ENCODE measurements around the gene WDR17.

WDR17 gene

DNA sequence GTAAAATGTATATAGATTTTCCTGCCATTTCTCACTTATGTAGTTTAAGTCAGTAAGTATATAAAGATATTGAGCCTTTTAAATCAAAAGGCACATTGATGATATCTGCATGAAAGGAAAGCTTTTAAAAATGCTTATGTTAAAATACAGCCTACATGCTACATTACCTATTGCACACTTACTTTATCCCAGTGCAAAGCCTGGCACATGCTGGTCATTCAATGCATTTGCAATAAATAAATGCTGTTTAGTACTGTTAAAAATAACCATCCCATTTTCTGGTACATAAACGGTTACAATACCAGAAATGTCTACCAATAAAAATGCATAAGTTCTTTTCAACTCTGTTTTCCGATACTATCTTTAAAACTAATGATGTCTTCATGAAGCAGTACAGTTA lies 151.9 kb downstream of the WDR17 start:
- Histone ChIP-seq H3K27ac (ENCODE audit: low read depth, low read length) (no peak overlapping the region), H3K36me3 (ENCODE audit: control insufficient read depth, insufficient read depth, low read length) (no peaks in the 10 kb centered on the region), H3K9ac (ENCODE audit: low read depth, low read length) (no peak overlapping the region), H3K4me3 (ENCODE audit: low read depth, low read length) (no peak overlapping the region), H3K4me1 (ENCODE audit: control insufficient read depth, insufficient read depth, low read length) (no peaks in the 10 kb centered on the region), H3K27me3 (ENCODE audit: control insufficient read depth, insufficient read depth, low read length) (no peaks in the 10 kb centered on the region), H3K9me3 (ENCODE audit: control insufficient read depth, insufficient read depth, low read length) (no peaks in the 10 kb centered on the region)

DNA sequence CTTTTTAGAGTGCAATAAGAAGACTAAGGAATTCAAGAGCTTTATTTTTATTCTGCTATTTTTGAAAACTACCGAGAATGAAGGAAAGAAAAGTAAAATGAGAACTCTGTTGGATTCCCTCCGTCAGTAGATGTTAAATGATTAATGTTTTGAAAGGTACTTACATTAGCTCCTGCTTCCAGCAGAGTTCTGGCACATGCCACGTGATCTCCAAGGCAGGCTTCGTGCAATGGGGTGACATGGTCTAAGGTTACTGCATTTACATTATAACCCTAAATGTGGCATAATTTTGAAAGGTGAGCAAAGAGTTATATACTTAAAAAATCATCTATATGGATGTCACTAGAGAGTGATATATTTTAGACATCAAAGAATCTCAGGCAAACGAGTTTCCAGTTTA lies 156.5 kb downstream of the WDR17 start:
- Histone ChIP-seq H3K36me3 (ENCODE audit: control insufficient read depth, insufficient read depth, low read length) (no peaks in the 10 kb centered on the region), H3K9ac (ENCODE audit: low read depth, low read length) (no peak overlapping the region), H3K27me3 (ENCODE audit: control insufficient read depth, insufficient read depth, low read length) (no peaks in the 10 kb centered on the region), H3K27ac (ENCODE audit: low read depth, low read length) (no peak overlapping the region), H3K4me3 (ENCODE audit: low read depth, low read length) (no peak overlapping the region), H3K9me3 (ENCODE audit: control insufficient read depth, insufficient read depth, low read length) (no peaks in the 10 kb centered on the region), H3K4me1 (ENCODE audit: control insufficient read depth, insufficient read depth, low read length) (no peaks in the 10 kb centered on the region)

DNA sequence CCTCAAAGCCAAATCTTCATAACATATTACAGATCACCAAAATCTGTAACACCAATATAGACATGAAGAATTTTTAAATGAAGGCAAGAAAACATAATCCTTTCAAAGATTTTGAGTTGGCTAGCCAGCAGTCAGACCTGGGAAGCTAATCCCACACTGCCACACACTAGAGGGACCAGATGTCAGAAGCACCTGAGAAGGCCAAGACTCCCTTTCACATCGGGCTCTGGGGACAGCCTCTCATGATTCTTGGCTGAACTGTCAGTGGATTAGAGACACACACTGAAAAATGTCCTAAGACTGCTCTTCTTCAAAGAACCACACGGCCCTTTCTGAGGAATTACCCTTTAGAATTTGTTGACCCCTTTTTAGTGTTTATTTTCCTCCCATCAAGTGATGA lies 157.9 kb downstream of the WDR17 start:
- Histone ChIP-seq H3K4me3 (ENCODE audit: low read depth, low read length) (no peak overlapping the region), H3K9ac (ENCODE audit: low read depth, low read length) (no peak overlapping the region), H3K27me3 (ENCODE audit: control insufficient read depth, insufficient read depth, low read length) (no peaks in the 10 kb centered on the region), H3K4me1 (ENCODE audit: control insufficient read depth, insufficient read depth, low read length) (no peaks in the 10 kb centered on the region), H3K27ac (ENCODE audit: low read depth, low read length) (no peak overlapping the region), H3K36me3 (ENCODE audit: control insufficient read depth, insufficient read depth, low read length) (no peaks in the 10 kb centered on the region), H3K9me3 (ENCODE audit: control insufficient read depth, insufficient read depth, low read length) (no peaks in the 10 kb centered on the region)

DNA sequence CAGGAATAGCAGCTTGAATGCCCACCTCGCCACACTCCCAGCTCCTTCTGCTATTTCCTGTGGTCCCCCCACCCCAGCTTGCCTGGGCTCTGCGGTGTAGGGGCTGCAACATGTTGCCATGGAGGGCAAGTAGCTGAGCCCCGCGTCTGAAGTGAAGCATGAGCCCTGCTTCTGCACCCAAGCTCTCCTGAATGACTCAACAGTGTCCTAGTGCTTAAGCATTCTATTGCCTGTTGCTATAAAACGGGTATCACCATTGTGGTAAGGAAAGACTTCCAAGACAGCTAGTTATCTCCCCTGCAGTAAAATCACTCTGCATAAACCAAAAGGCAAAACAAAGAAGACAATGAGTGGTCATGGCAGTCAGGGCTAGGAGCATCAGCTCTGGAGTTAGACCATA lies 161.1 kb downstream of the WDR17 start:
- H3K4me1 ChIP-seq (ENCODE audit: control insufficient read depth, insufficient read depth, low read length) = no peaks in the 10 kb centered on the region
- no peaks in the 10 kb centered on the region for H3K36me3 ChIP-seq (ENCODE audit: control insufficient read depth, insufficient read depth, low read length)
- no peak overlapping the region for H3K27ac ChIP-seq (ENCODE audit: low read depth, low read length)
- H3K9me3 ChIP-seq (ENCODE audit: control insufficient read depth, insufficient read depth, low read length) = no peaks in the 10 kb centered on the region
- no peaks in the 10 kb centered on the region for H3K27me3 ChIP-seq (ENCODE audit: control insufficient read depth, insufficient read depth, low read length)
- H3K4me3 ChIP-seq (ENCODE audit: low read depth, low read length) = no peak overlapping the region
- H3K9ac ChIP-seq (ENCODE audit: low read depth, low read length) = no peak overlapping the region

DNA sequence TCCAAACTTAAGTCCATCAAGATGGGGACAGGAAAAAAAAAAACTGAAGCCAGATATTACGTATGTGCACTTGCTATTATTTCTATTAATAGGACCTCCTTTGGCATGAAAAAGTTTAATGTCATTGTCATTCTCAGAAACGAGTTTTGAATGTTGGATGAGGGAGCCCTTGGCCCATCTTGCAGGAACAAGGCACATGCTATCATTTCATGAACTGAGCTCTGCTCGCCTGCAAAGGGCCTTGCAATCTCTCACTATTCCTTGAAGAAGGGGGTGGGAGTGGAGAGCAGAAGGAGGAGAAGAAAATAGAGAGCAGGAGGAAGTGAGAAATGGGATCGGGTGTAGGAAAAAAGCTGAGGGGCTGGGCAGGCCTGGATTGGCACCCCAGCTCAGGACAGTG lies 164.0 kb downstream of the WDR17 start:
- Histone ChIP-seq H3K4me1 (ENCODE audit: control insufficient read depth, insufficient read depth, low read length) (no peaks in the 10 kb centered on the region), H3K27ac (ENCODE audit: low read depth, low read length) (no peak overlapping the region), H3K27me3 (ENCODE audit: control insufficient read depth, insufficient read depth, low read length) (no peaks in the 10 kb centered on the region), H3K4me3 (ENCODE audit: low read depth, low read length) (no peak overlapping the region), H3K9me3 (ENCODE audit: control insufficient read depth, insufficient read depth, low read length) (no peaks in the 10 kb centered on the region), H3K9ac (ENCODE audit: low read depth, low read length) (no peak overlapping the region), H3K36me3 (ENCODE audit: control insufficient read depth, insufficient read depth, low read length) (no peaks in the 10 kb centered on the region)

Data from HUES48 (cell line).